ENCODE data around the gene RXRA.
A peak's percentile ranks its signal among the peaks of the same experiment; 100 is the strongest.

RXRA gene

GRCh38 chr9:134454476-134454857 is 128.2 kb downstream of the RXRA start:
- no peak overlapping the region for H3K4me3 ChIP-seq (ENCODE audit: control insufficient read depth, low read depth, low read length)
- no peak for TF ChIP-seq CTCF (conservative IDR thresholded peaks at IDR 0.05; ENCODE audit: control insufficient read depth, insufficient read depth, low read depth, low read length)
- DNase-seq (ENCODE audit: low read depth), result no peak

GRCh38 chr9:134455021-134455471 is 128.8 kb downstream of the RXRA start:
- no peak overlapping the region for H3K4me3 ChIP-seq (ENCODE audit: control insufficient read depth, low read depth, low read length)
- no peak for TF ChIP-seq CTCF (conservative IDR thresholded peaks at IDR 0.05; ENCODE audit: control insufficient read depth, insufficient read depth, low read depth, low read length)
- DNase-seq (ENCODE audit: low read depth), result no peak

- H3K4me3 ChIP-seq (ENCODE audit: control insufficient read depth, low read depth, low read length), result no peak overlapping the region
- no peak for DNase-seq (ENCODE audit: low read depth)
- peak; percentile 2 for TF ChIP-seq CTCF (conservative IDR thresholded peaks at IDR 0.05; ENCODE audit: control insufficient read depth, insufficient read depth, low read depth, low read length)
Observed at GRCh38 chr9:134455537-134455933, 129.3 kb downstream of the RXRA start.

GRCh38 chr9:134455934-134456755 is 129.9 kb downstream of the RXRA start:
- no peak overlapping the region for H3K4me3 ChIP-seq (ENCODE audit: control insufficient read depth, low read depth, low read length)
- DNase-seq (ENCODE audit: low read depth), result peak; percentile 99
- TF ChIP-seq CTCF (conservative IDR thresholded peaks at IDR 0.05; ENCODE audit: control insufficient read depth, insufficient read depth, low read depth, low read length), result no peak

GRCh38 chr9:134456756-134457305 is 130.6 kb downstream of the RXRA start:
- DNase-seq (ENCODE audit: low read depth), result no peak
- TF ChIP-seq CTCF (conservative IDR thresholded peaks at IDR 0.05; ENCODE audit: control insufficient read depth, insufficient read depth, low read depth, low read length), result no peak
- no peak overlapping the region for H3K4me3 ChIP-seq (ENCODE audit: control insufficient read depth, low read depth, low read length)

- no peak for TF ChIP-seq CTCF (conservative IDR thresholded peaks at IDR 0.05; ENCODE audit: control insufficient read depth, insufficient read depth, low read depth, low read length)
- H3K4me3 ChIP-seq (ENCODE audit: control insufficient read depth, low read depth, low read length), result no peak overlapping the region
- DNase-seq (ENCODE audit: low read depth), result no peak
Observed at GRCh38 chr9:134457321-134458206, 131.3 kb downstream of the RXRA start.
